HEK293T (cell line): ENCODE data around the gene NAT16.
A peak's percentile ranks its signal among the peaks of the same experiment; 100 is the strongest.

Experiments
- CTCF ChIA-PET: fragments of 350-600 bp; formaldehyde crosslinking; extraction: SDS; loops from one replicate; lab custom pipeline; 2021; ENCODE audit warnings: antibody characterized with exemption, inconsistent platforms; lab: Yijun Ruan, JAX
- POLR2A ChIA-PET: fragments of 350-600 bp; formaldehyde crosslinking; extraction: SDS; loops from one replicate; lab custom pipeline; 2020; ENCODE audit warnings: antibody characterized with exemption, inconsistent platforms; lab: Yijun Ruan, JAX
- DNase-seq: peaks from one replicate; pipeline ENCODE4 v3.0.0; 2012; ENCODE audit warnings: mixed read lengths; ENCODE audit errors: extremely low spot score
- ARNT ChIP-seq: fragments of 450-650 bp; IDR thresholded peaks from 2 replicates; pipeline ENCODE4 v1.6.1; 2017; ENCODE audit warnings: mild to moderate bottlenecking
- BHLHE40 ChIP-seq: fragments of 450-650 bp; IDR thresholded peaks from 2 replicates; pipeline ENCODE4 v1.6.1; 2016; ENCODE audit warnings: mild to moderate bottlenecking, moderate library complexity, borderline replicate concordance
- CTBP1 ChIP-seq: fragments of 450-650 bp; IDR thresholded peaks from 2 replicates; pipeline ENCODE4 v1.6.1; 2016; ENCODE audit warnings: borderline replicate concordance
- ELF4 ChIP-seq: fragments of 450-650 bp; IDR thresholded peaks from 2 replicates; pipeline ENCODE4 v1.6.1; 2017; ENCODE audit warnings: antibody characterized with exemption
- FOXA1 ChIP-seq: fragments of 450-650 bp; IDR thresholded peaks from 2 replicates; pipeline ENCODE4 v1.6.1; 2016; ENCODE audit warnings: mild to moderate bottlenecking
- FOXK2 ChIP-seq: fragments of 450-650 bp; IDR thresholded peaks from 2 replicates; pipeline ENCODE4 v1.6.1; 2016; ENCODE audit warnings: mild to moderate bottlenecking
- FOXM1 ChIP-seq: fragments of 450-650 bp; IDR thresholded peaks from 2 replicates; pipeline ENCODE4 v1.6.1; 2017; ENCODE audit warnings: mild to moderate bottlenecking, borderline replicate concordance
- HDGF ChIP-seq: fragments of 450-650 bp; IDR thresholded peaks from 2 replicates; pipeline ENCODE4 v1.6.1; 2017; ENCODE audit warnings: antibody characterized with exemption, borderline replicate concordance
- L3MBTL2 ChIP-seq: fragments of 450-650 bp; conservative IDR thresholded peaks from 2 replicates; pipeline ENCODE4 v1.6.1; 2016; ENCODE audit warnings: mild to moderate bottlenecking
- LEF1 ChIP-seq: fragments of 450-650 bp; IDR thresholded peaks from 2 replicates; pipeline ENCODE4 v1.6.1; 2017; ENCODE audit warnings: mild to moderate bottlenecking, borderline replicate concordance
- NFRKB ChIP-seq: fragments of 450-650 bp; IDR thresholded peaks from 2 replicates; pipeline ENCODE4 v1.6.1; 2016; ENCODE audit warnings: mild to moderate bottlenecking, moderate library complexity
- PKNOX1 ChIP-seq: fragments of 450-650 bp; IDR thresholded peaks from 2 replicates; pipeline ENCODE4 v1.6.1; 2016
- SP1 ChIP-seq: fragments of 450-650 bp; IDR thresholded peaks from 2 replicates; pipeline ENCODE4 v1.6.1; 2017
- SUZ12 ChIP-seq: fragments of 450-650 bp; IDR thresholded peaks from 2 replicates; pipeline ENCODE4 v1.6.1; 2016; ENCODE audit warnings: mild to moderate bottlenecking
- TARDBP ChIP-seq: fragments of 450-650 bp; IDR thresholded peaks from 2 replicates; pipeline ENCODE4 v1.6.1; 2016
- ZNF384 ChIP-seq: fragments of 450-650 bp; IDR thresholded peaks from 2 replicates; pipeline ENCODE4 v1.6.1; 2016

Gene NAT16

GRCh38 chr7:101129603-101130117 lies 50.4 kb downstream of the NAT16 start:
- ChIA-PET CTCF (no interaction called here), POLR2A (no interaction called here)
- TF ChIP-seq L3MBTL2 = no peak
- no peak for TF ChIP-seq HDGF
- TF ChIP-seq NFRKB = no peak
- TF ChIP-seq FOXK2 = no peak
- TF ChIP-seq BHLHE40 = no peak
- TF ChIP-seq SP1 = no peak
- no peak for TF ChIP-seq FOXA1
- TF ChIP-seq PKNOX1 = no peak
- TF ChIP-seq ZNF384 = no peak
- TF ChIP-seq FOXM1 = no peak
- no peak for TF ChIP-seq SUZ12
- no peak for TF ChIP-seq CTBP1
- TF ChIP-seq ARNT = no peak
- TF ChIP-seq TARDBP = no peak
- no peak for TF ChIP-seq LEF1
- no peak for TF ChIP-seq ELF4
- DNase-seq = no peak

GRCh38 chr7:101128040-101128834 lies 51.9 kb downstream of the NAT16 start:
- TF ChIP-seq HDGF (no peak), FOXK2 (no peak), ELF4 (no peak), SUZ12 (no peak), CTBP1 (no peak), NFRKB (no peak), L3MBTL2 (no peak), FOXM1 (no peak), ARNT (no peak), TARDBP (no peak), LEF1 (no peak), ZNF384 (no peak), BHLHE40 (no peak)
- DNase-seq = peak; percentile 5
- CTCF ChIA-PET = interaction anchor here (1.2 kb wide), 1 partner anchor 11 kb away, joined by 3 read pairs; no protein-coding TSS in a partner anchor
- POLR2A ChIA-PET = no interaction called here

GRCh38 chr7:101127460-101128039 lies 52.5 kb downstream of the NAT16 start:
- no peak for TF ChIP-seq BHLHE40
- no peak for DNase-seq
- ChIA-PET CTCF (interaction anchor here (1.2 kb wide), 1 partner anchor 11 kb away, joined by 3 read pairs; no protein-coding TSS in a partner anchor), POLR2A (no interaction called here)

GRCh38 chr7:101126651-101127459 lies 53.2 kb downstream of the NAT16 start, which contains the start of gene SERPINE1:
Gene SERPINE1, plus strand, starts transcription at chr7:101127104. Its CDS starts 1,290 bp downstream, at chr7:101128394.
- TF ChIP-seq L3MBTL2 (no peak), NFRKB (no peak), LEF1 (no peak), TARDBP (no peak), SUZ12 (no peak), FOXK2 (no peak), FOXM1 (no peak)
- DNase-seq = no peak
- CTCF ChIA-PET = interaction anchor here (0.9 to 1.5 kb wide), 4 partner anchors 12 to 39 kb away, joined by 3 to 5 read pairs (median 3); partner anchors contain the start of gene VGF
- POLR2A ChIA-PET = no interaction called here

GRCh38 chr7:101125989-101126650 lies 54.0 kb downstream of the NAT16 start:
- no peak for TF ChIP-seq NFRKB
- TF ChIP-seq SUZ12 = no peak
- TF ChIP-seq FOXM1 = no peak
- TF ChIP-seq CTBP1 = no peak
- TF ChIP-seq SP1 = no peak
- no peak for TF ChIP-seq PKNOX1
- no peak for TF ChIP-seq HDGF
- TF ChIP-seq FOXA1 = no peak
- no peak for TF ChIP-seq BHLHE40
- no peak for TF ChIP-seq FOXK2
- no peak for TF ChIP-seq LEF1
- TF ChIP-seq ARNT = no peak
- no peak for TF ChIP-seq ELF4
- no peak for TF ChIP-seq ZNF384
- TF ChIP-seq TARDBP = no peak
- DNase-seq = no peak
- ChIA-PET CTCF (interaction anchor here (0.9 to 1.5 kb wide), 4 partner anchors 13 to 39 kb away, joined by 3 to 5 read pairs (median 3); partner anchors contain the start of gene VGF), POLR2A (no interaction called here)
